NCI-H1092 treated with DMSO at 0.1 percent for 48 hours (cell line): ENCODE results near the gene ERVK3-1.
"Not testable (repeated sequence)": the region's sequence is repeated elsewhere in the genome, so short reads cannot be mapped to it uniquely, and the experiment has no call there.

Source experiments
- DNase-seq: peaks from one replicate; lab custom pipeline; 2025; lab: John Stamatoyannopoulos, UW

Gene ERVK3-1

DNA sequence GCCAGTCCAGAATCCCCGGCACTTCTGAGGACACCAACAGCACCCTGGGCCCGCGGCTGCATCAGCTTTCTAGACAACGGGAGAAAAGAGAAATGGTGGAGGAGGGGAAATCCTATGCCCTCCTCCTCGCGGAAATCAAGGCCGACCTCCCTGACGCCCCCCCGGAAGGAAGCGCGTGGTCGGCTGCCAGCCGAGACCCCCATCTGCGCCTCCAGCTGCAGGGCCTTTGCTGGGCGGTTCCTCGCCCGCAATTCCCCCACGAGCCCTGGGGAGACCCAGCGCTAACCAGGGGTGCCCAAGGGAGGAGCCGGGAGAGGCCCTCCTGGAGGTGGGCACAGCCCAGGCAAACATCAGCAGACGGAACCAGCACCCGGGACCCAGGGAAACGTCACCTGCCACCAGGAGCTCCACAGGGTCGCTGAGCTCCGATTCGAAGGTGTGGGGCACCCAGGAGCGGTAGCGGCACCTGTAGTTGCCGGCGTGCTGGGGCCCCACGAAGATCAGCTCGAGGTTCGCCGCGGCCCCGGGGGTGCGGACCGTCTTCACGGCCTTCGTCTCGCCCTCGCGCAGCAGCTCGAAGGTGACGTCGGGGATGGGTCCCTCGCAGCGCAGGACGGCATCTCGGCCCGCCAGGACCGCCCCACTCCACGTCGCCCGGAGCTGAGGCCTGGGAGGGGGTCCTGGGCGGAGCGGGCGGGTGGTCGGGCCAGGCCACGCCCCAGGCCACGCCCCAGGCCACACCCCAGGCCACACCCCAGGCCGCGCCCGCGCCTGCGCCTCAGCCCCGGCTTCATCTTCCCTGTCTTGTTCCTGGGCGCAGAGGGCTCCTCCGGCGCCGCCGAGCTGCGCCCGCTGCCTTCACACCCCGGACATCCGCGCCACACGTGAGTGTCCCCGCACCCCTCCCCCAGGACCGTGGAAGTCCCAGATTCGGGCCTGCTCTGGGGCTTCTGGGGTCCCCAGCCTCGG lies 42.1 kb downstream of the ERVK3-1 start:
- peak; percentile 41 for DNase-seq

DNA sequence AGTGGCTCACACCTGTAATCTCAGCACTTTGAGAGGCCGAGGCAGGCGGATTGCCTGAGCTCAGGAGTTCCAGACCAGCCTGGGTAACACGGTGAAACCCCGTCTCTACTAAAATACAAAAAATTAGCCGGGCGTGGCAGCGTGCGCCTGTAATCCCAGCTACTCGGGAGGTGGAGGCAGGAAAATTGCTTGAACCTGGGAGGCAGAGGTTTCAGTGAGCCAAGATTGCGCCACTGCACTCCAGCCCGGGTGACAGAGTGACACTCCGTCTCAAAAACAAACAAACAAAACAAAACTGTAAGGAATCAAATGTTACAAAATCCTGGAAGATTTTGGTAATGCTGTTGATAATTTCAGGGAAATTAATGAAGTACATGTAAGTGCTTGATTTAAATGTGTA lies 42.9 kb downstream of the ERVK3-1 start:
- DNase-seq = not testable (repeated sequence)

DNA sequence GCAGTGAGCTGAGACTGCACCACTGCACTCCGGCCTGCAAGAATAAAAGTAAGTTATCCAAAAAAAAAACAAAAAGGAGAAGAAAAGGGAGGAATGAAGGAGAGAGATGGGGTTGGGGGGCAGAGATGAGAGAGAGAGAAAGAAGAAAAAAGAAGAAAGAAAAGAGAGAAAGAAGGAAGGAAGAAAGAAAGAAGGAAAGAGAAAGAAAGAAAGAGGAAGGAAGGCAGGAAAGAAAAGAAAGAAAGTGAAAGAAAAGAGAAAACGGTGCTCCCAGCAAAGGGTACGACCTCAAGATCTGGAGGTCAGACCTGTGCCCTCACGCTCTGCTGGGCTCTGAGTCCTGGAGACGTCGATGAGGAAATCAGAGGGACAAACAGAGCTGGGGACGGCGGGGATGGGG lies 44.4 kb downstream of the ERVK3-1 start:
- no peak for DNase-seq

DNA sequence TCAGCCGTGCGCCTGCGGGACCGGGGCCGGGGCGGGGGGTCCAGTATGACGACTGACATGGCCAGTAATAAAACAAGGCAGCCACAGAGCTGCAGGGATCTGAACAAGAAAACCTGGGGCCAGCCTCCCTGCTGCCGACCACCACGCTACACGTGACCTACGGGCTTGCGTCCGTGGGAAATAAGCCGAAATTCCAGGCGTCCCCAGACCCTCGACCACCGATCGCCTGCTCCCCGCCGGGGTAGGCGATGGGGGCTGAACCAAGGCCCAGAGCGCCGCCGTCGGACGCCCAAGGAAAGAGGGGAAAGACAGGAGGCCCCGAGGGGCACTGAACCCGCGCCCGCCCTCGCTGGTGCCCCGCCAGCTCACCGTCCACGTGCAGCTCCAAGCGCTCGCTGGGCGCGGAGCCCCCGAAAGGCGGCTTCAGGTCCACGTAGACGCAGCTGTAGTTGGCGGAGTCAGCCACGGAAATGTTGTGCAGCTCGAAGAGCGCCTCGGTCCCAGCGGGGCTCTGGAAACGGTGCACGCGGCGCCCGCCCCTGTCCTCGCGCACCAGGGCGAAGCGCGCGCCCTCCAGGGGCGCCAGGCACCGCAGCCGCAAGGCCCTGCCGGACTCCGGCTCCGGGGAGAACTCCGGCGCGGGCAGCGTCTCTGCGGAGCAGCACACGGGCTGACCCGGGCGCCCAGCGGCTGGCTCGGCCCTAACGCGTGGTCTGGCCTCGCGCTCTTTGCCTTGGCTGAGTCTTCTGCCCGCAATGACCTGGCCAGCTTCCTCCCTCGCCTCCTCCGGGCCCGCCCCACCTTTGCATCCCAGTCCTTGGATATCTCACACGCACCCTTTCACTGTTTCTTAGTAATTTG lies 45.1 kb downstream of the ERVK3-1 start:
- DNase-seq = no peak

GRCh38 chr19:58350871-58351557 lies 45.8 kb downstream of the ERVK3-1 start:
- DNase-seq = no peak

DNA sequence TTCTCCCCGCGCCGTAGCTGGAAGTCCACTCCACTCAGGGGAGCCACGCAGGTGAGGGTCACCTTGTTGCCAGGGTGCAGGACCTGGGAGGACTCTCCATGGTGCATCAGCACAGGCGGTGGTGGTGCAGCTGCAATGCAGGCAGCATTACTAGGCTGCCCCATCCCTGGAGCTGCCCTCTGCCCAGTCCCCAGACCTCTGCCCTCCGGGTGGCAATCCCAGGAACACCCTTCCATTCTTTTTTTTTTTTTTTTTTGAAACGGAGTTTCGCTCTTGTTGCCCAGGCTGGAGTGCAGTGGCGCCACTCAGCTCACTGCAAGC lies 46.3 kb downstream of the ERVK3-1 start:
- DNase-seq = no peak

DNA sequence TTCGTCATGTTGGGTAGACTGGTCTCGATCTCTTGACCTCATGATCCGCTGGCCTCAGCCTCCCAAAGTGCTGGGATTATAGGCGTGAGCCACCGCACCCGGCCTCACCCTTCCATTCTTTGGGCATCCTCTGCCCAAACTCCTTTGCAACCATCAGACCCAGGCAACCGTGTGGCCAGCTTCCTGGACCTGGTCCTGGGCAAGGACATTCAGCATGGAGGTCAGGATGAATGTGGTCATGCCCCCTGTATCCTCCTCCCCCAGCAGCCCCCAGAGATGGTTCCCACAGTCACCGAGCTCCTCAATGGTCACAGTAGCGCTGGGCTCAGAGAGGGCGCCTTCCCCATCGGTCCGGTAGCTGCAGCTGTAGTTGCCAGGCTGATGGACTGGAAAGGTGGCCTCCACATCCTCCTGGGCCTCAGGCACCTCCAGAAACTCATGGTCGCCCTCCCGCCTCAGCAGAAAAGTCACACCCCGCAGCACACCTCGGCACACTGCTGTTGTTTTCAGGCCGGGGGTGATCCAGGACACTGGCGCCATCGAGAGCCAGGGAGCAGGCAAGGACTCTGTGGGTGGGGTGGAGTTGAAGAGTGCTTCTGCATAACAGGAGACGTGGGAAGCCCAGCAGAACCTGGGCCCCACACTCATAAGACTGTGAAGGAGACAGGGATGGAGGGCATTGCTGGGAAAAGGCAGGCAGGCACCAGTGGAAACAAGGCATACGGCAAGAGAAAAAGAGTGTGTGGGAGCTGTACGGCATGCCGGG lies 47.0 kb downstream of the ERVK3-1 start:
- DNase-seq = no peak

- DNase-seq = no peak
Observed at GRCh38 chr19:58352760-58353671, 47.8 kb downstream of the ERVK3-1 start, which contains the start of gene A1BG. Gene A1BG (minus strand): TSS chr19:58353492. CDS start chr19:58353437, 55 bp downstream.

DNA sequence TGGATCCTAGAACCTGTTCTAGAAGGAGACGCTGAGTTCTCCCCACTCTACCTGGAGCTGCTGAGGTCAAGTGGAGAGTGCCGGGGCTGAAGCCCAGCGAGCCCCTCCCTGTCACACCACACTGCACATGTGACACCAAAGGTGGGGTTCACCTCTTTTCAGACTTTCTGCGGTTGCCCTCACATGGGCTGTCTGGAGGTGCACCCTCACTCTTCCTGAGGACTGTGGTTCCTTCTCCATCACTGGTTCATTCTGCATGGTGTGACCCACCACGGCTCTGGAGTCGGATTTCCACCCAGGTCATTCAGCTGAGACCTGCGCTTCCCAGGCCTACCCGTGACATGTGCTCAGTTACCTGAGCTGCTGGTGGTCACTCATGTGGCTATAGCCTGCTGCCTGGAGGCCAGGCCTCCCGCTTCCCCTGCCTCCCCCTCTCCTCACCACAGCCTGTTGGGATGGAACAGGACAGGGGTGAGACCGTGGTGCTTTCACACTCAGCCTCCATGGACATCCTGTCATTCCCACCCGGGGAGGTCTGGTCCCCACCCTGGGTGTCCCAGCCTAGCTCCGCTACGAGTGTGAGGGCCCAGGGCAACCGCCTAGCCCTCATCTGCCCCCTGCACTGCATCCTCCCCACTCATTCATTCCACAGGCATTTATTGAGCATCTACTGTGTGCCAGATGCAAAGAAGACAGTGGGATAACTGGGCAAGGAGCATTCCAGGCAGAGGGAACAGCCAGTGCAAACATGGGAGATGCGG lies 48.7 kb downstream of the ERVK3-1 start:
- DNase-seq = no peak

DNA sequence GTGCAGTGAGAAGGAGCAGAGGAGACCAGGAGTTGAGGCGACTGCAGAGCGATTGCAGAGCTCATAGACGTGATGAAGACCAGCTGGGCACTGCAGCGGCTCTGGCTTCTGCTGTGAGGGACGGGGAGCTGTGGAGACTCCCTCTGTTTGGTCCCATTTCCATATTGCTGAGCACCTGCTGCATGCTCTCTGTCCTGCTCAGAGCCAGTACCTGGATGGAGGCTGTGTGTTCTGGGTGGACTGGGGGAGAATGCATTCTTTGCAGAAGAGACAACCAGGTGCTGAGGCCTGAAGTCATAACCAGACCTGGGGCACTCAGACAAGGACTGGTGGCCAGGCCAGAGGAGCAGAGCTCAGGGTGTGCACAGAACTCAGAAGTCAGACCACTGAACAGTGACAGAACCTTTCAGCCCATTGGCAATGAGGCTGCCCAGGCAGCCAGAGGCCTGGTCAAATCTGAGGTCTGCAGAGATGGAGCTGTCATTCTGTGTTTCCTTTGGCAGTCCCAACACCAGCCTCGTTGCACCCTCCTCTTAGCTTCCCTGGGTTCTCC lies 49.4 kb downstream of the ERVK3-1 start:
- no peak for DNase-seq

GRCh38 chr19:58355215-58355796 lies 50.1 kb downstream of the ERVK3-1 start:
- DNase-seq = no peak

- no peak for DNase-seq
Observed at GRCh38 chr19:58355908-58356765, 51.0 kb downstream of the ERVK3-1 start.

GRCh38 chr19:58356766-58357480 lies 51.7 kb downstream of the ERVK3-1 start:
- no peak for DNase-seq

DNA sequence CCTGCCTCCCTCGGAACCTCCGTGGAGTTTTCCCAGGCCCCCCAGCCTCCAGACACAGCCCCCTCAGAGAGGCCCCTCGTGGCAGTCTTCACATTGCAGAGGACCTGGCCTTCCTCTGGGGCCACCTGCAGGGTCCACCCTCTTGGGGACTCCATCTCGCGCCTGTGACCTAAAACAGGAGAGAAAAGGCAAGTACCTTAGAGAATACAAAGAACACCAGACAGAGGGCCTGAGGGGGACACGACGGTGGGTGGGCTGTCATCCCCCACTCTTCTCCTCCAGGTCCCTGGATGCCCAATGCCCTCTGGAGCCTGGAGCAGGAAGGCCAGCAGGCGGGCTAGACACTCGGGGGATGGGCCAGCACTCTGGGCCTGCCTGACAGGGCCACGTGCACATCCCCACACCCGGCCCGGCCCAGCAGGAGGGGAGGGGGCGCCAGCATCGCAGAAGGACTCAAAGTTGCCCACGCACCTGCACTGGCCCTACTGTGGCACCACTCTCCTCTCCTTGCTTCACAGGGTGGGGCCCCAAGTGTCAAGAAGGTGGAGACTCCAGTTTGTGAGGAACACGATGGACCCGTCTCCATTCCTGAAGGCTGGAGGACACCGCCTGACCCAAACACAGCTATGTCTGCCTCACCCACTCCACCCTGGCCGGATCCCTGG lies 52.4 kb downstream of the ERVK3-1 start:
- no peak for DNase-seq

GRCh38 chr19:58361900-58362271 lies 56.7 kb downstream of the ERVK3-1 start:
- no peak for DNase-seq

- DNase-seq = peak; percentile 89
Observed at GRCh38 chr19:58362272-58362994, 57.3 kb downstream of the ERVK3-1 start, which contains the start of gene ZNF497. Gene ZNF497 (minus strand): TSS chr19:58362751. CDS start chr19:58357635, 5,116 bp downstream.
